HFF-Myc (cell line): ENCODE measurements around the gene FCHSD2.
A peak's percentile ranks its signal among the peaks of the same experiment; 100 is the strongest.
"Not testable (repeated sequence)": the region's sequence is repeated elsewhere in the genome, so short reads cannot be mapped to it uniquely, and the experiment has no call there.

Experiments used
- DNase-seq: peaks from one replicate; pipeline ENCODE4 v3.0.0-alpha.2; 2011; ENCODE audit warnings: low read depth; ENCODE audit errors: extremely low read depth
- H3K4me3 ChIP-seq: replicated peaks from 2 replicates; pipeline ENCODE4 v1.5.1; 2011; ENCODE audit warnings: low read depth, mild to moderate bottlenecking, control low read depth, low read length
- TF ChIP-seq, protein P1 (sequence below): IDR thresholded peaks from 2 replicates; pipeline ENCODE4 v1.5.1; 2012; ENCODE audit warnings: mild to moderate bottlenecking, low read depth, low read length, control low read depth; ENCODE audit errors: missing control alignments

Gene FCHSD2

DNA sequence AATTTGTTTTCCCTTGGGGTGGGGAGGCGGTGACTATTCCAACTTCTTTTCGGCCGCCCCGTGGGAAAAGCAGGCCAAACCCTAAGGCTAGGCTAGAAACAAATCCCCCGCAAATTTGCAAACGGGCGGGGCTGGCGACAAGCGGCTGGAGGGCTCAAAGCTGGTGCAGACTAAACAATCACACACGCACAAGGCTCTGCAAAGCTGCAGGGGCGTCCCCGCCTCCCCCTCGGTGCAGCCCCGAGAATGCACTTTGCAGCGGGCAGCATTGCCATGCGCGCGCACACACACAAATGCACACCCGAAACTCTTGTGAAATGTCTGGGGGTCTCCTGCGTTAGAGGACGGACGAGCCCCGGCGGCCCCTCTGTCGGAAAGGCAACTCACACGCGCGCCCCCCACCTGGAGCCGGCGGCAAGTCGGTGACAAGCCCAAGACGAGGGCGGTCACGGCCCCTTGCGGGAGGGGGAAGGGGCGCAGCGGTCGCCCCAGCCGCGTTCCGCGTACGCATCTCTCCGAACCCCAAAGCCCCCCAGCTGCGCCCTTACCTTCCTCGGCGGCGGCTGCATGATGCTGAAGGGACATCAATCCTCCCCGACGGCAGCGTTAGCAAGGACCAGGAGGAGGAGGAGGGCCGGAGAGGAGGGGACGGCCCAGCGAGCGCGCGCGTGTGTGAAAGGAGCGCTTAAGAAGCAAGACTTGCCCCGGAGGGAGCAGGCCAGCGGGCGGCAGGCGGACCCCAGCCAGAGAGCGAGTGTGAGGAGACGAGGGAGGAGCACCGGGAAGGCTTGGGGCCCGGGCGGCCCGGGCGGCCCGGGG is 600 bp downstream of the FCHSD2 start:
- peak overlapping the region; percentile 82 for H3K4me3 ChIP-seq
- DNase-seq = no peak
- TF ChIP-seq, protein P1, sequence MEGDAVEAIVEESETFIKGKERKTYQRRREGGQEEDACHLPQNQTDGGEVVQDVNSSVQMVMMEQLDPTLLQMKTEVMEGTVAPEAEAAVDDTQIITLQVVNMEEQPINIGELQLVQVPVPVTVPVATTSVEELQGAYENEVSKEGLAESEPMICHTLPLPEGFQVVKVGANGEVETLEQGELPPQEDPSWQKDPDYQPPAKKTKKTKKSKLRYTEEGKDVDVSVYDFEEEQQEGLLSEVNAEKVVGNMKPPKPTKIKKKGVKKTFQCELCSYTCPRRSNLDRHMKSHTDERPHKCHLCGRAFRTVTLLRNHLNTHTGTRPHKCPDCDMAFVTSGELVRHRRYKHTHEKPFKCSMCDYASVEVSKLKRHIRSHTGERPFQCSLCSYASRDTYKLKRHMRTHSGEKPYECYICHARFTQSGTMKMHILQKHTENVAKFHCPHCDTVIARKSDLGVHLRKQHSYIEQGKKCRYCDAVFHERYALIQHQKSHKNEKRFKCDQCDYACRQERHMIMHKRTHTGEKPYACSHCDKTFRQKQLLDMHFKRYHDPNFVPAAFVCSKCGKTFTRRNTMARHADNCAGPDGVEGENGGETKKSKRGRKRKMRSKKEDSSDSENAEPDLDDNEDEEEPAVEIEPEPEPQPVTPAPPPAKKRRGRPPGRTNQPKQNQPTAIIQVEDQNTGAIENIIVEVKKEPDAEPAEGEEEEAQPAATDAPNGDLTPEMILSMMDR = no peak

DNA sequence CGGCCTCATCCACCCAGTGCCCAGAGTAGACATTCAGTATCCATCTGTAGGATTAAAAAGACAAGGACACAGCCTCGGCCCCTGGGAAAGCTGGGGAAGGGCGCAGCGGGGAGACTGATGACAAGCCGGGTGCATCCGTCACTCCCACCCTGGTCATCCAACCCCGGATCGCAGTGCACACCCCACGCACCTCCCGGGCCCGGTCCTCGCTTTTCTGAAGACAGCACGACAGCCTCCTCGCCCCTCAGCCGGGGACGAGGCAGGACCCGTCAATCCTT is 1.1 kb downstream of the FCHSD2 start:
- peak overlapping the region; percentile 82 for H3K4me3 ChIP-seq
- DNase-seq = no peak
- TF ChIP-seq, protein P1 = no peak

DNA sequence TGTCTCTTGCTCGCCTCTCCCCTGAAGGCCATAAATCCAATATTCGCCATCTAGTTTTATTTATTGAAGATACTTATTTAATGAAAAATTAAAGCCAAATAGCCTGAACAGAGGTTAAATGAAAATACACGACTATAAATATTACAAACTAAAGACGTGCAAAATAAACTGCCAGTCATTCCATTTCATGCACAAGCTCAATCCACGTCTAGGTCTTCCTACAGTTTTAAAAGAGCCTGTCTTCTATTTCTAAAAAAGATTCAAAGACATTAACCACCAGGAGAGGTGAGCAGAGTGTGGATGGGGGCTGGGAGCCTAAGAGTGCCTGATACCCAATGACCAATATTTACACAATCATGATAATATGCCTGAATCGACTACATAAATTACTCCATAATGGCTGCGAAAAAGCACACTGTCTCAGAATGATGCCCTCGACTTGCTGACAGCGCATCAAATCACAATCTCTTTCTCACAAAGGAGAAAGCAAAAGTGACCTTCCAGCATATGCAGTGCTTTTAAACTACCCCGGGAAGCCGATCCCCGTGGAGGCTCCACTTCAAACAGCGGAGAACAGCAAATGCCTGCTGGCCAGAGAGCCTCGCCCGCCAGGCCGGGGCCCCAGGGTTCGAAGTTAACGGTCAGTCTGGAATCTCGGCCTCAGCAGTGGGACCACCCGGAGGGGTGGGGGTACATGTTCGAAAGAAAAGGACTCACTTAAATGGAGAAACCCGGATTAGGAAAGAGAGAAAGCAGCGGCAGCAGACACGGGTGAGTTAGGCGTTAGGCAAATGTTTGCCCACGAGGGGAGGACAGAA is 1.7 kb downstream of the FCHSD2 start:
- DNase-seq = no peak
- TF ChIP-seq, protein P1 = no peak
- H3K4me3 ChIP-seq = peak overlapping the region; percentile 82

DNA sequence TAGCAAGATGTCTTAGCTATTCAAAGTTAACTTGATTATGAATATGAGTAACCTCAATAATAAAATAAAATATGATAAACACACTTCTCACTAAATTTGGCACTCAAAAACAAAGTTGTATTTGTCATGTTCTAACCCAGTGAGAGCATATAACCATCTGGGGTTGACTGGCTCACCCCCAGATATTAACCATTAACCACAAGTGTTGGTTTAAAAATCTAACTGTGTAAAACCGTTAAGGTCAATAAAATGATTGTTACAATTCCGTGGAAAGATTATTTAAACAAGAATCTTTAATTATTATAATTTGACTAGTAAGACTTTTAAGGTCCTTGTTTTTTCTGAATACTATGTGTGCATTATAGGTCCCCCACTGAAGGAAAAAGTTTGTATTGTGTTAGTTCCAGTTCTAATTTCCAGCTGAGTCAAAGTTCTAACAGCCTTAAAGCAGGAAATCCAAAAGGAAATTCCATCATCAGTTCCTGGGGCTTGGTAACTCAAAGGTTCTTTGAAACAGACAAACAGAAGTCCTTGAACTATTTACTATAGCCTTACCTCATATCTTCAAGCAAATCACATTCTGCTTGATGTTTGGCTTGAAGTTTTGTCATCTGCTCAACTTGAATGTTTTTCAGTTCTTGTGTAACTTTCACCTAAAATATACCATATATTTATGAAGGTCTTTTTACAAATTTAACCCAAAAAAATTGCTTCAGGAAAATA is 2.5 kb downstream of the FCHSD2 start:
- TF ChIP-seq, protein P1 = no peak
- H3K4me3 ChIP-seq = no peak overlapping the region; the same call in 1 of the 2 replicates
- DNase-seq = no peak

DNA sequence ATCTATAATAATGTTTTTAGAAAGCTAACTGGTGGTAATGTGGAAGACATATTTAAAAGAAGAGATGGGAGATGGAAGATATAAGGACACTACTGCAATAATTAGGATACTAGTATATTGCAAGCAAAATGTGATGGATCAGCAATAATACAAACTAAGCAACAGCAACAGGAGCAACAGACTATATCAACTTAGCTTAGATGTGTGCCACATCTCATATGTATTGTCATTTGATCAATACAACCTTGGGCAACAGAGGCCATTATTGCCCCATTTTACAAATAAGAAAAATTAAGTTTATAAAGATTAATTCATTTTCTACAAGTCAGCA is 4.2 kb downstream of the FCHSD2 start:
- no peak overlapping the region for H3K4me3 ChIP-seq
- TF ChIP-seq, protein P1 = no peak
- no peak for DNase-seq

DNA sequence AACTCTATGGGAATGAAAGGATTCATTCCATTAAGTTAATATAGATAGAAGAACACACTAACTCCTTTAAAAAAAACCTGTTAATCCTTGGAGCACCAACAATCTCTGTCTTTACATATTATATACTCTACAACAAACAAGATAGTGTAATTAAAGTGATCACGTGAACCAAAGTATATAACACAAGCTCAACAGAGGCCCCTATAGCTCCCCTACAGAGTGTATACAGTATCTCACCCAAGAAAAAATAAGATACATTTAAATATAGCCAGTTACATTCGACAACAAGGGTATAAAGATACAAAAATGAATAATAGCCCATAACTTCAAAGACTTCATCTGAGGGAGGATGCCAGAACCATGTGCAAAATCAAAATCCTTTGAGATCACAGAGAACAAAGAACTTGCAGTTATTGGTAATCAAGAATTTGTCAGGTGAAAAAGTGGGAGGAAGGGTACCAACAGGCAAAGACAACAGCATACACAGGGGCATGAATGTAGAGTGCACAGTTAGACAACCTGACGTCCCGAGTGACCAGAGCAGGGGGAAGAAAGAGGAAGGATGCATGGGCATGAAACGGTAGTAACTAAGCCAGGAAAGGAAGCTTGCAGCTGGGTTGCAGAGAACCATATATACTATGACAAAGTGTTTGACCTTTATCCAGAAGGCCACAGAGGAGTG is 4.7 kb downstream of the FCHSD2 start:
- TF ChIP-seq, protein P1 = no peak
- DNase-seq = no peak
- H3K4me3 ChIP-seq = no peak overlapping the region

DNA sequence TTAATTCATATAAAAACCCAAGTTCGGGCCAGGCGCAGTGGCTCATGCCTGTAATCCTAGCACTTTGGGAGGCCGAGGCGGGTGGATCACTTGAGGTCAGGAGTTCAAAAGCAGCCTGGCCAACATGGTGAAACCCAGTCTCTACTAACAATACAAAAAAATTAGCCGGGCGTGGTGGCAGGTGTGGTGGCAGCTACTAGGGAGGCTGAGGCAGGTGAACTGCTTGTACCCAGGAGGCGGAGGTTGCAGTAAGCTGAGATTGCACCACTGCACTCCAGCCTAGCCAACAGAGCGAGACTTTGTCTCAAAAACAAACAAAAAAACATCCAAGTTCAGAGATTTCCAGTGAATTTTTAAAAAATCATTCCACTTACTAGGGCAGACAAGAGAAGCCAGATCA is 5.4 kb downstream of the FCHSD2 start:
- not testable (repeated sequence) for DNase-seq, H3K4me3 ChIP-seq
